ENCODE data around the gene SLC16A7.

- TF ChIP-seq EZH2phosphoT487 (IDR thresholded peaks at IDR 0.05; ENCODE audit: insufficient read depth, low read depth): no peak
- TF ChIP-seq EZH2 (IDR thresholded peaks at IDR 0.05; ENCODE audit: insufficient read depth, poor library complexity, severe bottlenecking): no peak
Observed at GRCh38 chr12:59689776-59690175, 93.9 kb downstream of the SLC16A7 start.
